Hematopoietic multipotent progenitor cell treated with erythropoietin and hydrocortisone succinate and interleukin-3 and kit ligand, for 17 days (in vitro differentiated cells): ENCODE data around the gene RRAGC.
"Not testable (repeated sequence)": the region's sequence is repeated elsewhere in the genome, so short reads cannot be mapped to it uniquely, and the experiment has no call there.

Experiments
- DNase-seq: peaks from one replicate; pipeline ENCODE4 v3.0.0-alpha.2; 2015; ENCODE audit warnings: low spot score

Gene RRAGC

GRCh38 chr1:38852780-38853179, 6.8 kb downstream of the RRAGC start:
- DNase-seq = no peak

GRCh38 chr1:38848071-38848470, 11.5 kb downstream of the RRAGC start:
- DNase-seq = no peak

GRCh38 chr1:38846210-38846609, 13.4 kb downstream of the RRAGC start:
- DNase-seq = no peak

- not testable (repeated sequence) for DNase-seq
Measured at GRCh38 chr1:38845088-38845487, 14.5 kb downstream of the RRAGC start.

- no peak for DNase-seq
Measured at GRCh38 chr1:38840281-38840680, 19.3 kb downstream of the RRAGC start.

GRCh38 chr1:38839363-38839762, 20.2 kb downstream of the RRAGC start:
- no peak for DNase-seq

GRCh38 chr1:38836316-38836715, 23.3 kb downstream of the RRAGC start:
- not testable (repeated sequence) for DNase-seq

GRCh38 chr1:38834937-38835827, 24.4 kb downstream of the RRAGC start:
- DNase-seq = peak; percentile 87

- no peak for DNase-seq
Measured at GRCh38 chr1:38834221-38834782, 25.3 kb downstream of the RRAGC start.

- DNase-seq = no peak
Measured at GRCh38 chr1:38833146-38833545, 26.4 kb downstream of the RRAGC start.

GRCh38 chr1:38832370-38832734, 27.2 kb downstream of the RRAGC start:
- DNase-seq = no peak

- DNase-seq = no peak
Measured at GRCh38 chr1:38831731-38832369, 27.7 kb downstream of the RRAGC start.

- no peak for DNase-seq
Measured at GRCh38 chr1:38829368-38829767, 30.2 kb downstream of the RRAGC start.

GRCh38 chr1:38827318-38827717, 32.3 kb downstream of the RRAGC start:
- no peak for DNase-seq

- no peak for DNase-seq
Measured at GRCh38 chr1:38826886-38827285, 32.7 kb downstream of the RRAGC start.

GRCh38 chr1:38826262-38826661, 33.3 kb downstream of the RRAGC start:
- no peak for DNase-seq

GRCh38 chr1:38820860-38821259, 38.7 kb downstream of the RRAGC start:
- no peak for DNase-seq

GRCh38 chr1:38819516-38819915, 40.1 kb downstream of the RRAGC start:
- no peak for DNase-seq

- no peak for DNase-seq
Measured at GRCh38 chr1:38819040-38819439, 40.5 kb downstream of the RRAGC start.

GRCh38 chr1:38818175-38818976, 41.2 kb downstream of the RRAGC start:
- DNase-seq = no peak

- DNase-seq = no peak
Measured at GRCh38 chr1:38817267-38818174, 42.1 kb downstream of the RRAGC start.
